ENCODE measurements around the gene TMEM139. TPM values are rescaled to one million over a fixed set of nuclear protein-coding genes. Genes with fewer than 3 reads are reported as not detected.
A peak's percentile ranks its signal among the peaks of the same experiment; 100 is the strongest.

The TMEM139 gene
- total RNA-seq, 1 donor from 2014 or later: 3.7 TPM

- DNase-seq (ENCODE audit: low read depth) (no peak), FAIRE-seq (no peak)
- Histone ChIP-seq H3K36me3 (ENCODE audit: control insufficient read depth, insufficient read depth, low read length) (no peaks in the 10 kb centered on the region), H3K27me3 (ENCODE audit: control insufficient read depth, insufficient read depth, low read length) (no peaks in the 10 kb centered on the region), H3K4me3 (ENCODE audit: low read depth, low read length) (no peak overlapping the region)
- TF ChIP-seq CTCF (IDR thresholded peaks at IDR 0.05; ENCODE audit: insufficient read depth, low read length, severe bottlenecking): no peak
These were observed 29.4 kb downstream of the TMEM139 start for GRCh38 chr7:143314127-143314526.

GRCh38 chr7:143315776-143316175, 31.0 kb downstream of the TMEM139 start, which contains the start of gene CLCN1:
Gene CLCN1 (plus strand): TSS chr7:143316111. CDS start chr7:143316213, 102 bp downstream.
- FAIRE-seq: no peak
- no peaks in the 10 kb centered on the region for H3K27me3 ChIP-seq (ENCODE audit: control insufficient read depth, insufficient read depth, low read length)
- H3K4me3 ChIP-seq (ENCODE audit: low read depth, low read length): no peak within 1 kb of the TSS
- no peak for TF ChIP-seq CTCF (IDR thresholded peaks at IDR 0.05; ENCODE audit: insufficient read depth, low read length, severe bottlenecking)
- no peak for DNase-seq (ENCODE audit: low read depth)
- no peaks in the 10 kb centered on the region for H3K36me3 ChIP-seq (ENCODE audit: control insufficient read depth, insufficient read depth, low read length)

GRCh38 chr7:143316492-143316891, 31.7 kb downstream of the TMEM139 start:
- no peak for TF ChIP-seq CTCF (IDR thresholded peaks at IDR 0.05; ENCODE audit: insufficient read depth, low read length, severe bottlenecking)
- no peak for FAIRE-seq
- H3K27me3 ChIP-seq (ENCODE audit: control insufficient read depth, insufficient read depth, low read length): no peaks in the 10 kb centered on the region

GRCh38 chr7:143318661-143319060, 33.9 kb downstream of the TMEM139 start:
- DNase-seq (ENCODE audit: low read depth): peak; percentile 97
- Histone ChIP-seq H3K27me3 (ENCODE audit: control insufficient read depth, insufficient read depth, low read length) (no peaks in the 10 kb centered on the region), H3K36me3 (ENCODE audit: control insufficient read depth, insufficient read depth, low read length) (no peaks in the 10 kb centered on the region), H3K4me3 (ENCODE audit: low read depth, low read length) (no peak overlapping the region)
- FAIRE-seq: peak; percentile 97
- peak; percentile 48 for TF ChIP-seq CTCF (IDR thresholded peaks at IDR 0.05; ENCODE audit: insufficient read depth, low read length, severe bottlenecking)

More at GRCh38 chr7:143316492-143316891, 31.7 kb downstream of the TMEM139 start:
- H3K4me3 ChIP-seq (ENCODE audit: low read depth, low read length): no peak overlapping the region
- H3K36me3 ChIP-seq (ENCODE audit: control insufficient read depth, insufficient read depth, low read length): no peaks in the 10 kb centered on the region
- DNase-seq (ENCODE audit: low read depth): no peak

- no peak for TF ChIP-seq CTCF (IDR thresholded peaks at IDR 0.05; ENCODE audit: insufficient read depth, low read length, severe bottlenecking)
- Histone ChIP-seq H3K4me3 (ENCODE audit: low read depth, low read length) (no peak overlapping the region), H3K36me3 (ENCODE audit: control insufficient read depth, insufficient read depth, low read length) (no peaks in the 10 kb centered on the region), H3K27me3 (ENCODE audit: control insufficient read depth, insufficient read depth, low read length) (no peaks in the 10 kb centered on the region)
- DNase-seq (ENCODE audit: low read depth): no peak
- FAIRE-seq: no peak
These were observed 35.9 kb downstream of the TMEM139 start for GRCh38 chr7:143320620-143321019.

- FAIRE-seq: no peak
- Histone ChIP-seq H3K36me3 (ENCODE audit: control insufficient read depth, insufficient read depth, low read length) (no peaks in the 10 kb centered on the region), H3K27me3 (ENCODE audit: control insufficient read depth, insufficient read depth, low read length) (no peaks in the 10 kb centered on the region), H3K4me3 (ENCODE audit: low read depth, low read length) (no peak overlapping the region)
- no peak for TF ChIP-seq CTCF (IDR thresholded peaks at IDR 0.05; ENCODE audit: insufficient read depth, low read length, severe bottlenecking)
- DNase-seq (ENCODE audit: low read depth): no peak
These were observed 36.5 kb downstream of the TMEM139 start for GRCh38 chr7:143321242-143321641.

All from bronchial epithelial cell (primary cell).